Measurements from ENCODE around the gene ZNF366. TPM values are rescaled to one million over a fixed set of nuclear protein-coding genes. Genes with fewer than 3 reads are reported as not detected.

ZNF366 gene
- total RNA-seq, 1 donor from 2014 or later = not detected

- H3K27ac Mint-ChIP-seq (ENCODE audit: unreplicated experiment) = no peak overlapping the region
- H3K27me3 Mint-ChIP-seq (ENCODE audit: low read depth) = no peaks in the 10 kb centered on the region
- no peak overlapping the region for H3K4me3 Mint-ChIP-seq (ENCODE audit: unreplicated experiment)
- H3K36me3 Mint-ChIP-seq (ENCODE audit: low read depth) = no peaks in the 10 kb centered on the region
- H3K4me1 Mint-ChIP-seq (ENCODE audit: low read depth) = peaks cover 51% of the 10 kb centered on the region
- DNase-seq (ENCODE audit: low spot score) = no peak
- no peaks in the 10 kb centered on the region for H3K9me3 Mint-ChIP-seq (ENCODE audit: low read depth)
- no peak for TF ChIP-seq CTCF (IDR thresholded peaks at IDR 0.05)
Observed at GRCh38 chr5:72507907-72508238, 663 bp upstream of the ZNF366 start.

- no peak for DNase-seq (ENCODE audit: low spot score)
- no peaks in the 10 kb centered on the region for H3K9me3 Mint-ChIP-seq (ENCODE audit: low read depth)
- no peaks in the 10 kb centered on the region for H3K27me3 Mint-ChIP-seq (ENCODE audit: low read depth)
- no peak overlapping the region for H3K4me3 Mint-ChIP-seq (ENCODE audit: unreplicated experiment)
- no peaks in the 10 kb centered on the region for H3K36me3 Mint-ChIP-seq (ENCODE audit: low read depth)
- no peak for TF ChIP-seq CTCF (IDR thresholded peaks at IDR 0.05)
- no peak overlapping the region for H3K27ac Mint-ChIP-seq (ENCODE audit: unreplicated experiment)
- peaks cover 40% of the 10 kb centered on the region for H3K4me1 Mint-ChIP-seq (ENCODE audit: low read depth)
Observed at GRCh38 chr5:72506158-72506549, 1.1 kb downstream of the ZNF366 start.

- Mint-ChIP-seq H3K9me3 (ENCODE audit: low read depth) (no peaks in the 10 kb centered on the region), H3K27me3 (ENCODE audit: low read depth) (no peaks in the 10 kb centered on the region), H3K27ac (ENCODE audit: unreplicated experiment) (no peak overlapping the region), H3K36me3 (ENCODE audit: low read depth) (no peaks in the 10 kb centered on the region), H3K4me1 (ENCODE audit: low read depth) (peaks cover 35% of the 10 kb centered on the region), H3K4me3 (ENCODE audit: unreplicated experiment) (no peak overlapping the region)
- no peak for DNase-seq (ENCODE audit: low spot score)
- TF ChIP-seq CTCF (IDR thresholded peaks at IDR 0.05) = no peak
Observed at GRCh38 chr5:72505539-72506157, 1.6 kb downstream of the ZNF366 start.

- no peaks in the 10 kb centered on the region for H3K9me3 Mint-ChIP-seq (ENCODE audit: low read depth)
- H3K27ac Mint-ChIP-seq (ENCODE audit: unreplicated experiment) = no peak overlapping the region
- no peak for TF ChIP-seq CTCF (IDR thresholded peaks at IDR 0.05)
- peaks cover 32% of the 10 kb centered on the region for H3K4me1 Mint-ChIP-seq (ENCODE audit: low read depth)
- no peaks in the 10 kb centered on the region for H3K36me3 Mint-ChIP-seq (ENCODE audit: low read depth)
- no peaks in the 10 kb centered on the region for H3K27me3 Mint-ChIP-seq (ENCODE audit: low read depth)
- H3K4me3 Mint-ChIP-seq (ENCODE audit: unreplicated experiment) = no peak overlapping the region
- no peak for DNase-seq (ENCODE audit: low spot score)
Observed at GRCh38 chr5:72505016-72505415, 2.2 kb downstream of the ZNF366 start.

- no peaks in the 10 kb centered on the region for H3K36me3 Mint-ChIP-seq (ENCODE audit: low read depth)
- H3K9me3 Mint-ChIP-seq (ENCODE audit: low read depth) = no peaks in the 10 kb centered on the region
- H3K27me3 Mint-ChIP-seq (ENCODE audit: low read depth) = no peaks in the 10 kb centered on the region
- H3K4me1 Mint-ChIP-seq (ENCODE audit: low read depth) = peaks cover 32% of the 10 kb centered on the region
- H3K4me3 Mint-ChIP-seq (ENCODE audit: unreplicated experiment) = no peak overlapping the region
- TF ChIP-seq CTCF (IDR thresholded peaks at IDR 0.05) = no peak
- DNase-seq (ENCODE audit: low spot score) = no peak
- H3K27ac Mint-ChIP-seq (ENCODE audit: unreplicated experiment) = peak overlapping the region; percentile 3
Observed at GRCh38 chr5:72503888-72504491, 3.2 kb downstream of the ZNF366 start.
